IPS DF 6.9 (cell line): ENCODE measurements around the gene KANSL1.
"Not testable (repeated sequence)": the region's sequence is repeated elsewhere in the genome, so short reads cannot be mapped to it uniquely, and the experiment has no call there.

Experiments
- DNase-seq: peaks from one replicate; pipeline ENCODE4 v3.0.0-alpha.2; 2013; ENCODE audit warnings: low read depth, low spot score
- H3K27ac ChIP-seq: one replicate; pipeline ENCODE4 v1.5.1; 2013; ENCODE audit warnings: low read length, control low read depth
- H3K27me3 ChIP-seq: 2 replicates; pipeline ENCODE4 v1.6.1; 2013; ENCODE audit warnings: mild to moderate bottlenecking, low read length; ENCODE audit not compliant: control insufficient read depth, insufficient read depth
- H3K36me3 ChIP-seq: 2 replicates; pipeline ENCODE4 v1.6.1; 2013; ENCODE audit warnings: low read length; ENCODE audit not compliant: control insufficient read depth, insufficient read depth
- H3K4me1 ChIP-seq: 2 replicates; pipeline ENCODE4 v1.6.1; 2013; ENCODE audit warnings: low read length; ENCODE audit not compliant: control insufficient read depth, insufficient read depth
- H3K4me3 ChIP-seq: 2 replicates; pipeline ENCODE4 v1.5.1; 2013; ENCODE audit warnings: mild to moderate bottlenecking, low read length
- H3K9me3 ChIP-seq: 2 replicates; pipeline ENCODE4 v1.6.1; 2013; ENCODE audit warnings: low read length, inconsistent platforms; ENCODE audit not compliant: control insufficient read depth, insufficient read depth
- WGBS: extraction: QIAGEN DNeasy Blood & Tissue Kit; methylation state at CpG from one replicate; pipeline ENCODE4 v1.1.7; 2013; ENCODE audit warnings: mixed read lengths, missing lambda C conversion rate; ENCODE audit not compliant: insufficient read length, insufficient coverage; 5-methylcytosine and 5-hydroxymethylcytosine counted together

KANSL1 gene

GRCh38 chr17:46180892-46181274, 12.3 kb downstream of the KANSL1 start:
- Histone ChIP-seq H3K4me1 (peaks cover 6% of the 10 kb centered on the region; the same call in 1 of the 2 replicates), H3K27ac (no peak overlapping the region), H3K4me3 (no peak overlapping the region), H3K36me3 (no peaks in the 10 kb centered on the region), H3K9me3 (no peaks in the 10 kb centered on the region), H3K27me3 (no peaks in the 10 kb centered on the region)
- WGBS, result no CpG with 5 or more reads among the region's 2 CpGs
- DNase-seq, result no peak

- H3K9me3 ChIP-seq, H3K27ac ChIP-seq, DNase-seq, H3K4me1 ChIP-seq, H3K27me3 ChIP-seq, H3K4me3 ChIP-seq, H3K36me3 ChIP-seq: not testable (repeated sequence)
- WGBS, result no CpG with 5 or more reads among the region's 16 CpGs
Observed at GRCh38 chr17:46180185-46180891, 12.9 kb downstream of the KANSL1 start.

- Histone ChIP-seq H3K4me1 (peaks cover 6% of the 10 kb centered on the region; the same call in 1 of the 2 replicates), H3K27ac (no peak overlapping the region)
- no CpG with 5 or more reads among the region's 11 CpGs for WGBS
Observed at GRCh38 chr17:46179375-46179999, 13.7 kb downstream of the KANSL1 start.

GRCh38 chr17:46178550-46179214, 14.5 kb downstream of the KANSL1 start:
- no peak for DNase-seq
- no peaks in the 10 kb centered on the region for H3K27me3 ChIP-seq
- H3K36me3 ChIP-seq, result no peaks in the 10 kb centered on the region
- H3K27ac ChIP-seq, result no peak overlapping the region
- WGBS, result no CpG with 5 or more reads among the region's 4 CpGs
- H3K4me1 ChIP-seq, result peaks cover 4% of the 10 kb centered on the region; the same call in 1 of the 2 replicates
- H3K4me3 ChIP-seq, result no peak overlapping the region
- no peaks in the 10 kb centered on the region for H3K9me3 ChIP-seq

More at GRCh38 chr17:46179375-46179999, 13.7 kb downstream of the KANSL1 start:
- DNase-seq, result no peak
- Histone ChIP-seq H3K36me3 (no peaks in the 10 kb centered on the region), H3K9me3 (no peaks in the 10 kb centered on the region), H3K27me3 (no peaks in the 10 kb centered on the region), H3K4me3 (no peak overlapping the region)

GRCh38 chr17:46176975-46177374, 16.3 kb downstream of the KANSL1 start:
- H3K4me3 ChIP-seq, result no peak overlapping the region
- H3K4me1 ChIP-seq, result peaks cover 1% of the 10 kb centered on the region; the same call in 1 of the 2 replicates
- H3K36me3 ChIP-seq, result no peaks in the 10 kb centered on the region
- DNase-seq, result no peak
- WGBS, result no CpG with 5 or more reads among the region's 3 CpGs
- no peak overlapping the region for H3K27ac ChIP-seq
- no peaks in the 10 kb centered on the region for H3K27me3 ChIP-seq
- no peaks in the 10 kb centered on the region for H3K9me3 ChIP-seq

- peaks cover 6% of the 10 kb centered on the region; the same call in 1 of the 2 replicates for H3K36me3 ChIP-seq
- H3K4me1 ChIP-seq, result peaks cover 1% of the 10 kb centered on the region; the same call in 1 of the 2 replicates
- H3K9me3 ChIP-seq, result no peaks in the 10 kb centered on the region
- no CpG with 5 or more reads among the region's 1 CpG for WGBS
- no peak overlapping the region for H3K27ac ChIP-seq
- no peak overlapping the region for H3K4me3 ChIP-seq
- H3K27me3 ChIP-seq, result no peaks in the 10 kb centered on the region
- no peak for DNase-seq
Observed at GRCh38 chr17:46175891-46176290, 17.3 kb downstream of the KANSL1 start.

GRCh38 chr17:46173153-46173552, 20.1 kb downstream of the KANSL1 start:
- Histone ChIP-seq H3K27me3 (no peaks in the 10 kb centered on the region), H3K9me3 (no peaks in the 10 kb centered on the region), H3K27ac (no peak overlapping the region), H3K4me1 (peaks cover 1% of the 10 kb centered on the region; the same call in 1 of the 2 replicates), H3K36me3 (peaks cover 10% of the 10 kb centered on the region; the same call in 1 of the 2 replicates), H3K4me3 (no peak overlapping the region)
- no peak for DNase-seq
- WGBS, result no CpG with 5 or more reads among the region's 2 CpGs

- H3K4me3 ChIP-seq, result no peak overlapping the region
- H3K4me1 ChIP-seq, result peaks cover 1% of the 10 kb centered on the region; the same call in 1 of the 2 replicates
- H3K27me3 ChIP-seq, result no peaks in the 10 kb centered on the region
- no peak for DNase-seq
- peaks cover 10% of the 10 kb centered on the region; the same call in 1 of the 2 replicates for H3K36me3 ChIP-seq
- no peak overlapping the region for H3K27ac ChIP-seq
- WGBS, result no CpG with 5 or more reads among the region's 14 CpGs
- no peaks in the 10 kb centered on the region for H3K9me3 ChIP-seq
Observed at GRCh38 chr17:46171939-46172338, 21.3 kb downstream of the KANSL1 start.

GRCh38 chr17:46170639-46171429, 22.4 kb downstream of the KANSL1 start:
- no peak overlapping the region for H3K4me3 ChIP-seq
- peaks cover 1% of the 10 kb centered on the region; the same call in 1 of the 2 replicates for H3K4me1 ChIP-seq
- H3K27ac ChIP-seq, result no peak overlapping the region
- WGBS, result no CpG with 5 or more reads among the region's 11 CpGs
- peaks cover 10% of the 10 kb centered on the region; the same call in 1 of the 2 replicates for H3K36me3 ChIP-seq
- no peaks in the 10 kb centered on the region for H3K9me3 ChIP-seq
- DNase-seq, result no peak
- no peaks in the 10 kb centered on the region for H3K27me3 ChIP-seq
